Measurements from ENCODE around the gene STAM2.
A peak's percentile ranks its signal among the peaks of the same experiment; 100 is the strongest.
"Not testable (repeated sequence)": the region's sequence is repeated elsewhere in the genome, so short reads cannot be mapped to it uniquely, and the experiment has no call there.

STAM2 gene

DNA sequence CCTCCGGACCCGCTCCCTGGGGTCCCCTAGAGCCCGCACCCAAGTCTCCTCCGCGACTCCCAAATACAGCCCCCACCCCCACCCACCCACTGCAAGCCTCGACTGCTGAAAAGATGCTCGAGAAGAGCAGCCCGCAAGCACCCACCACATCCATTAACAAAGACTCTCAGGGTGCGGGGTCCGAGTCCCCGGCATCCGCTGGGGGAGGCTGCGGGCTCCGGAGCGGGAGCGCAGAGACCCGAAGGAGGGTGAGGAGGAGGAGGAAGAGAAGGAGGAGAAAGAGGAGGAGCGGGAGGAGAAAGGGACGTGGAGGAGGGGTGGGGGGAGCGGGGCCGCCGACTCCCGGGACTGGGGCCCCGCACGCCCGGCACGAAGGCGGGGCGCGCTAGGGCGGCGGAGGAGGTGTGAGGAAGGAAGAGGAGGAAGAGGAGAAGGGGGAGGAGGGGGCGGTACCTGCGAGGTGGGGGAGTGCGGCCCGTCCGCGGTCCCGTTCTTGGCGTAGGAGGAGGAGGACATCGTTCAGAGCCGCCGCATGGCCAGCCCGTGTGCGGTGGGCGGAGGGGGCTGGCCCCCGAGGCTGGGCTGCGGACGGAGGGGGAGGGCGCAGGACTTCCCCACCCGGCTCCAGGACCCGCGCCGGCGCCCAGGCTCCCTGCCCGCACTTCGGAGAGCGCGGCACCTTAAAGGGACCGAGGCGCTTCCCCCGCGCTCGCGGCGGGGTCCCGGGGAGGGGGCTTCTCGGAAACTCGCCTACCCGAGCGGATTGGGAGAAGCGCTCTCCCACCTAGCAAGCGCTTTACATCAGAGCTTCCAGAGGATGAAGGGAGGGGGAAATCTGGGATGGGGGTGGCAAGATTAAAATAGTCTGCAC is 76.8 kb downstream of the STAM2 start, which contains the start of gene CACNB4:
TSS of gene CACNB4 (minus strand) at position 549 of the 871 bp plus-strand sequence.
- TF ChIP-seq, protein P1, sequence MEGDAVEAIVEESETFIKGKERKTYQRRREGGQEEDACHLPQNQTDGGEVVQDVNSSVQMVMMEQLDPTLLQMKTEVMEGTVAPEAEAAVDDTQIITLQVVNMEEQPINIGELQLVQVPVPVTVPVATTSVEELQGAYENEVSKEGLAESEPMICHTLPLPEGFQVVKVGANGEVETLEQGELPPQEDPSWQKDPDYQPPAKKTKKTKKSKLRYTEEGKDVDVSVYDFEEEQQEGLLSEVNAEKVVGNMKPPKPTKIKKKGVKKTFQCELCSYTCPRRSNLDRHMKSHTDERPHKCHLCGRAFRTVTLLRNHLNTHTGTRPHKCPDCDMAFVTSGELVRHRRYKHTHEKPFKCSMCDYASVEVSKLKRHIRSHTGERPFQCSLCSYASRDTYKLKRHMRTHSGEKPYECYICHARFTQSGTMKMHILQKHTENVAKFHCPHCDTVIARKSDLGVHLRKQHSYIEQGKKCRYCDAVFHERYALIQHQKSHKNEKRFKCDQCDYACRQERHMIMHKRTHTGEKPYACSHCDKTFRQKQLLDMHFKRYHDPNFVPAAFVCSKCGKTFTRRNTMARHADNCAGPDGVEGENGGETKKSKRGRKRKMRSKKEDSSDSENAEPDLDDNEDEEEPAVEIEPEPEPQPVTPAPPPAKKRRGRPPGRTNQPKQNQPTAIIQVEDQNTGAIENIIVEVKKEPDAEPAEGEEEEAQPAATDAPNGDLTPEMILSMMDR (IDR thresholded peaks at IDR 0.05; ENCODE audit: extremely low read depth, missing control alignments): no peak
- peak; percentile 75 for DNase-seq (ENCODE audit: low spot score)

DNA sequence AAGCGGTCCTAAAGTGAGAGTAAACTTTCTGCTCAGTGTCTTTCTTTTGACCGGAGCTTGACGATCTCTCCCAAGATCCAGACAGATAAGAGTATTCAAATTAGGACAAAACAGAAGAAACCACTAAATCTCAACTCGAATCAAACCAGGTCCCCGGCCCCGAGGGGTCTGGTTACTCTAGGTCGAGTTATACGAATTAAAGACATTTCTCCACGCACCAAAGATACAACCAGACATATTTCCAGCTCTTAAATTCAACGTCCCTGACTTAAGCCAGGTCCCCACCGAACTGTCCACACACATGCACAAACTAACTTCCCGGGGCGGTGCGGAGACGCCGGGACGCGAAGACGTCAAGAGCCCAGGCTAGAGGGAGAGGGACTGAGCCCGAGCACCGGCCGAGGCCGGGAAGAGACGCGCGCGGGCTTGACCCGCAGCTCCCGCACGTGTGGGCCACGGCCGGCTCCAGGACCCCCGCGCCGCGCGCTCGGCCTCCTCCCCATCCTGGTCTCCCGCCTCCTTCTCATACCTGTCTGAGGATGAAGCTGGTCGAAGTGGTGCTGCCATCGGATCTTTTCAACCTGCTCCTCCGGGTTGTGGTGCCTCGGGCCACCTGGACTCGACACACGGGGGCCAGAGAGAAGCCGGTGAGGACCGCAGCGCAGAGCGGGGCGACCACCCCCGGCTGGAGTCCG is 77.6 kb downstream of the STAM2 start:
- peak; percentile 71 for DNase-seq (ENCODE audit: low spot score)
- TF ChIP-seq, protein P1 (IDR thresholded peaks at IDR 0.05; ENCODE audit: extremely low read depth, missing control alignments): no peak

DNA sequence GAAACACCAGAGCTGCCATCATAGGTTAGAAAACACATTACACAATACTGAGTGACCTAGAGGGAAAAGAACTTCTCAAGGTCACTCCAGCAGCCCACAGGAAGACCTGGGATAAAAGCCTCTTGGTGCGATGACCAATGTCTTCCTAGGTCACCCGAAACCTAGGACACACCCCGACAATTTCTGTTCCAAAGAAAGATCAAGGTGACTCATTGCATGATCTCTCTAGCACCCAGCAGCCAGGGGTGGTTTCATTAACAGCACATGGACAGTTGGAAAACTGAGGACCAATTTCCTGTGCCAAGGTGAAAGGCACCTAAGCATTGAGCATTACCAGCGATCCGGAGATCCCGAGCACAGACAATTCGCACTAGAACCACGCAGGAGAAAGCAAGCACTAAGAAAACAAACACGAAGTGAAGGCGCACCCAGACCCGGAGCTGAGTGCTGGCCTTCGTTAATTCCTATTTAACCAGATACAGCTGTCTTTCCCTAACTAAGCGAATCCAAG is 78.2 kb downstream of the STAM2 start:
- TF ChIP-seq, protein P1 (IDR thresholded peaks at IDR 0.05; ENCODE audit: extremely low read depth, missing control alignments): no peak
- DNase-seq (ENCODE audit: low spot score): no peak

- DNase-seq (ENCODE audit: low spot score): no peak
These were observed 80.4 kb downstream of the STAM2 start for GRCh38 chr2:152095146-152095545.

GRCh38 chr2:152094014-152094413 is 81.5 kb downstream of the STAM2 start:
- DNase-seq (ENCODE audit: low spot score): no peak
- TF ChIP-seq, protein P1 (IDR thresholded peaks at IDR 0.05; ENCODE audit: extremely low read depth, missing control alignments): no peak

More at GRCh38 chr2:152095146-152095545, 80.4 kb downstream of the STAM2 start:
- TF ChIP-seq, protein P1 (IDR thresholded peaks at IDR 0.05; ENCODE audit: extremely low read depth, missing control alignments): no peak

DNA sequence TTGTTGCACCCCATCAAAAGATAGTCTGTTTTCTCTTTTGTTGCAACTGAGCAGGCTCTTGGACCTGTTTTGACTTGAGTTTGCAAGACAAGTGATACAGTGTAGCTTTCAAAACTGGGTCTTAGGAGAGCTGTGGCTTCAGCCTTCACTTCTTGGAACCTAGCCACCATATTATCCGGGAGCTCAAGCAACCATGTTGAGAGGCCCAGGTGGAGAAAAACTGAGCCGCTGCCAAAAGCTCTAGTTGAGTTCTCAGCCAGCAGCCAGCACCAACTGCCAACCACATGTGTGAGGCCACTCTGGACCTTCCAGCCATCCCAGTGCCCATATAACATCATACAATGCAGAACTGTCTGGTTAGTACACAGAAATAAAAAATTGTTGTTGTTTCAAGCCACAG is 82.1 kb downstream of the STAM2 start:
- TF ChIP-seq, protein P1 (IDR thresholded peaks at IDR 0.05; ENCODE audit: extremely low read depth, missing control alignments): no peak
- DNase-seq (ENCODE audit: low spot score): no peak

GRCh38 chr2:152092095-152092494 is 83.5 kb downstream of the STAM2 start:
- TF ChIP-seq, protein P1 (IDR thresholded peaks at IDR 0.05; ENCODE audit: extremely low read depth, missing control alignments): no peak
- DNase-seq (ENCODE audit: low spot score): no peak

DNA sequence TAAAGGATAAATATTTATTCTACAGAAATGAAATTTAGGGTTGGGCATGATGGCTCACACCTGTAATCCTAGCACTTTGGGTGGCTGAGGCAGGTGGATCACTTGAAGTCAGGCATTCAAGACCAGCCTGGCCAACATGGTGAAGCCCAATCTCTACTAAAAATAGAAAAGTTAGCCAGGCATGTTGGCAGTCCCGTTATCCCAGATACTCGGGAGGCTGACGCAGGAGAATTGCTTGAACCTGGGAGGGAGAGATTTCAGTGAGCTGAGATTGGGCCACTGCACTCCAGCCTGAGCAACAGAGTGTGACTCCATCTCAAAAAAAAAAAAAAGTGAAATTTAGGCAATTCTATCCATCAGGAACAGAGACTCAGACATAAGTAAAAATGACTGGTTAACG is 84.8 kb downstream of the STAM2 start:
- DNase-seq (ENCODE audit: low spot score): not testable (repeated sequence)

Measured in GM20000 (cell line).